ENCODE measurements around the gene KCNT1. TPM values are rescaled to one million over a fixed set of nuclear protein-coding genes. Genes with fewer than 3 reads are reported as not detected.

KCNT1 gene
- total RNA-seq, 1 donor from 2014 or later = 2.7 TPM

DNA sequence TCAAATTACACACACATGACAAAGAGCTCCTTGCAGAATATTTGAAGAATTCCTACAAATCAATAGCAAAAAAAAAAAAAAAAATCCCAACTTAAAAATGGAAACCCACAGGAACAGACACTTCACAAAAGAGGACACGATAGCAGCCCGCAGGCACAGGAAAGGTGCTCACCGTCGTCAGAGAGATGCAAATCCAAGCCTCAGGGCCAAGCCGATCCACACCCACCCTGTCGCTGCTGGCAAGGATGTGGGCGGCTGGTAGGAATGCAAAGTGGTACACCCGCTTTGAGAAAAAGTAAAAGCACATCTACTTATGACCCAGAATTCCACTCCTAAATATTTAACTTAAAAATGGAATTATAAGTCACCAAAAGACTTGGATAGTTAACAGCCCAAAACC lies 28.0 kb upstream of the KCNT1 start:
- DNase-seq = no peak

- no peak for DNase-seq
Measured at GRCh38 chr9:135674977-135675376, 27.0 kb upstream of the KCNT1 start.

DNA sequence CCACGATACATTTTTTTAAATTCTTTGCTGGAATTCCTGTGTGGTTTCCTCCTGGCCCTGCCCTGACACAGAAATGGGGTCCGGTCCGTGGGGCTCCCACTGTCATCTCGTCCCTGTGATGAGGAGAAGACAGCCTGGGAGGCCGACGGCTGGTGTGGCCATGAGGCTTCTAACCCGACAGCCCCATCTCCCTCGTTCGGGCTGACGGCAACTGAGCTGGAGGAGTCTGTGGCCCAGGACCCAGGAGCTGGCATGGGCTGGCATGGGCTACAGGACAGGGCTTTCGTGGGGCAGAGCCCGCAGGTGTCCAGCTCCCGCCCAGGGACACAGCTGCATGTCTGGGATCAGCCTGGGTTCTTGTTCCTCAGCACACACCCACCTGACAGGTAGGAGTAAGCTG lies 25.1 kb upstream of the KCNT1 start:
- DNase-seq = no peak

- no peak for DNase-seq
Measured at GRCh38 chr9:135677641-135678168, 24.3 kb upstream of the KCNT1 start.

DNA sequence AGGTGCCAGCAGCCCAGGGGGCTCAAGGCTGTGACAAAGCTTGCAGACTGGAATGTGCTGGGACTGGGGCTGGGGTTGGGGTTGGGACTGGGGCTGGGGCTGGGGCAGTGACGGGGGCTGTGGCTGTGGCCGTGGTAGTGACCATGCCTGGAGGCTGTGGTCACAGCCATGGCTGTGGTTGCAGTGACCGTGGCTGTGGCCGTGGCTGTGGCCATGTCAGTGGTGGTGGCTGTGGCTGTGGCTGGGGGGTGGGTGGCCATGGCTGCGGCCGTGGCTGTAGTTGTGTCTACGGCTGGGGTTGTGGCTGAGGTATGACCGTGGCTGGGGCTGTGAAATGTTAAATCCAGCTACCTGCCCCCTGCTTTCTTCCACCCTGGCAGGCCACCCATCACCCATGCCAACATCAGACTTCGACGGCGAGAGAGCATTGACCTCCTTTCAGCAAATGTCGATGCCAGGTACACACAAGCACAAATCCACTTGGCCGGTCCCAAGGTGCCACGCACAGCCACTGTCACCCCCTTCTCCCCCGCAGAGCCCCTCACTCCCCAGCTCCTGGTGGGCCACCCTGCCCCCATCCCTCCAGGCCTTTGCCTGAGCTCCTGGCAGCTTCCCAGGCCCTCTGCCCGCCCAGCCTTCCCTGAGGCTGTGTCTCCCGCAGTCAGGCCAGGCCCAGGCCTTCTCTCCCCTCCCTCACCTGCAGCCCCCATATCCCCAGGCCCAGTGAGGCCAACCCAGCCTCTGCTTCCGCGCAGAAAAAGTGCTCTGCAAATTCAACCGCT lies 23.6 kb upstream of the KCNT1 start:
- DNase-seq = no peak

DNA sequence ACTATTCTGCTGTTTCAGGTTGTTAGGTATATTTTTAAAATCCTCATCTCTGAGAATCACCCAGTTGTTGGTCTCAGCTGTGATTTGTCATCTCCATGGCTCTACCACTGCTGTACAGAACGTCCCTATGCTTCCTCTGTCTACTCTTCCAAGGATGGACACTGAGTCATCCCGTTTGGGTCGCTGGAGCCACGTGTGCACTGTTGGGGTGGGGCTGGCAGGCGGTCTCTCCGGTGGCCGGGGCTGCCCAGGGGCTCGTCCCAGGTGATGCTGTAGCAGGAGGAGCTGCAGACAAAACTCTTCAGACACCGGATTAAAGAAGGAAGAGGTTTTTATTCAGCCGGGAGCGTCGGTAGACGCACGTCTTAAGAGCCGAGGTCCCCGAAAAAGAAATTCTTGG lies 21.9 kb upstream of the KCNT1 start:
- no peak for DNase-seq

DNA sequence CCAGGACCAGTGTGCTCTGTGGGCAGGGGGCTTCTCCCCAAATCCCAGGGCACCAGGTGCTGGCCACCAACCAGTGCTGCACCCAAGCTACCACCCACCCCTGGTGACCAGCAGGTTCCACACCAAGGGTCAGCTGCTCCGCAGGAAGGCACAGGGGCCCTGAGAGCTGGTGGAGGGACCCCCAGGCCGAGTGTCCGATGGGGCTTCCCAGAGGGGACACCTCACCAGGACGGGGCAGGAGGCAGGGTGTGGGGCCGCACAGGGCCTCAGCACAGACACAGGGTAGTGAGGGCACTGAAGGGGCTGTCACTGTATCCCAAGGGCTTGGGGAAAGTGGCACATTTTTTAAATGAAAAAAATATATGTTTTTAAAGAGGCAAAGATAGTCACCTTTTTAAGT lies 20.8 kb upstream of the KCNT1 start:
- no peak for DNase-seq

DNA sequence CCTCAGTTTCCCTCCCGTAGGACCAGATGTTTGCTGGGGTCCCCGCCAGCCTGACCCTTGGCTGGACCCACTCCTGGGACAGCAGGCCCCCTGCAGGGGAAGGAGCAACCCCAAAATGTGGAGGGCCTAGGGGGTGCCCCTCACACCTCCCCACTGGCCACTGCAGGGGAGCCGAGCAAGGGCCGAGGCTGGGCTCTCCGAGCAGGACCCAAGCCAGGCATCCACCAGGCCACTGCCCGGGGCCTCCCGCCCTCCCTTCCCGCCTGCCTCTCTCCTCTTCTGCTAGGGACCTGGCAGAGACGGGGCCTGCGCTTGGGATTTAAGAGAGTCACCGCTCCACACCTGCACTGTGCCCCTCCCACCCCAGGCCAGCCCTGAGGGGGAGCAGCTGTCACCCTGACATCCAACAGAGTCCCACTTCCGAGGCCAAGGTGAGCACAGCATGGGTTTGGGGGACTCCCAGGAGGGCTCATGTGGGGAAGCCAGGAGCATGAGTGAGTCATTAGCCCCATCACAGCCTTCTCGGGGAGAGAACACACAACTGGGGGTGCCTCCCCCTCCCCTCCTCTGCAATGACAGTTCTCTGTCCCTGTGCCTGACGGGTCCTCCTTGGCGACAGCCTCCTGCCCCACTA lies 18.5 kb upstream of the KCNT1 start:
- no peak for DNase-seq

DNA sequence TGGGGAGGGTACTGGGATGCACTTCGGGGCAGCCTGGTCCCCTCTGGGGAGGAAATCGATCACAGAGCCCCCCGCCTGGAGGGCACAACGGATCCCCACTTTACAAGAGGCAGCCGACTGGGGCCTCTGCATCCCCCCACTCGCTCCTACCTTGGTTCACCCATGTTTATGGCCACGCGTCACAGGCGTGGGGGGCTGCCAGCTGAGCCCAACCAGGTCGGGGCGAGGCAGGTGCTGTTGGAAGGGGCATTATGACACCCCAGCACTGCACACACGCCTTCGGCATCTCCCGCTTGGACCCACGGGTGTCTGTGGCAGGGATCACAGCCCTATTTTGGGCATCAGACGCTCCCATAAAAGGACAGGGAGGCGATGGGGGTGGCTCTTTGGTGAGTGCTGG lies 17.3 kb upstream of the KCNT1 start:
- no peak for DNase-seq

GRCh38 chr9:135687216-135687615 lies 14.8 kb upstream of the KCNT1 start:
- no peak for DNase-seq

DNA sequence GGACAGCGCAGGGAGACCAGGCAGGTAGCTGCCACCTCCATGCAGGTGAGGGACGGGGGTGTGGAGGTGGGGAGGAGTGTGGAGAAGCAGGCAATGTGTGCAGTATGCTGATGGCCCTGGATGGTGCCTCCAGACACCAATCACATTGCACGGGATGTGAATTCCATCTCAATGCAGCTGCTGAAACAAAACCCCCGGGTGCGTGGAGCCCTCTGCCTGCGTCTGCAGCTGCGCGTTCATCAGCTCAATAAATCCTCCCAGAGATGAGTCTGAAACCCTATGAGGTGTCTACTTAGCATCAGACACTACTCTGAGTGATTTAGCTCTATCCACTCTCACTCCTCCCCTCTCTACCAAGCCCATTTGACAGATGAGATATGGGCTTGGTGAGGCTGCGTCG lies 13.0 kb upstream of the KCNT1 start:
- no peak for DNase-seq

DNA sequence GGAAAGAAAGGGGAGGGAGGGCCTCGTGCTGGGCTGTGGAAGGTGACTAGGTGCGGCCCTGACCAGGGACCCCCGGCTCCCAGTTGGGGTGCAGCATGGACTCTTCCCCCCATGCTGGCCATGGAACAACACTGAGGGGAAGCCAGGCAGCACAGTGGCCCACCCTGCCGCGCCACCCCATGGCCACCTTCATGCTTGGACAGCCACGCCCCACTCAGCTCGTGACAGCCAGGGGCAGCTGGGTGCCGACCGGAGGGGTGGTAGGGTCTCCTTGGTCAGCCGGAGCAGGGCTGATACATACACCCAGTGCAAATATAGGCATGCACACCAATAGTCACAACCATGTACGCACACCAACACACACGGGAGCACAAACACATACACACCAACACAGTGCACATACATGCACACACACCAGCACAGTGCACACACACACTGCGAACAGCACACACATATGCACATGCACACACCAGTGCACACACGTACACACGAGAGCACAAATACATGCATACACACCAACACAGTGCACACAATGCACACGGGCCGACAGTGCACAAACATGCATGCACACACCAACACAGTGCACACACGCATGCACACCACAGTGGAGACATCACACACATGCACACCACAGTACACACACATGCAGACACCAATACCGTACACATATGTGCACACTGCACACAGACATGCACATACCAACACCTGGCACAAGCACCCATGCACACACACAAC lies 11.0 kb upstream of the KCNT1 start:
- no peak for DNase-seq

DNA sequence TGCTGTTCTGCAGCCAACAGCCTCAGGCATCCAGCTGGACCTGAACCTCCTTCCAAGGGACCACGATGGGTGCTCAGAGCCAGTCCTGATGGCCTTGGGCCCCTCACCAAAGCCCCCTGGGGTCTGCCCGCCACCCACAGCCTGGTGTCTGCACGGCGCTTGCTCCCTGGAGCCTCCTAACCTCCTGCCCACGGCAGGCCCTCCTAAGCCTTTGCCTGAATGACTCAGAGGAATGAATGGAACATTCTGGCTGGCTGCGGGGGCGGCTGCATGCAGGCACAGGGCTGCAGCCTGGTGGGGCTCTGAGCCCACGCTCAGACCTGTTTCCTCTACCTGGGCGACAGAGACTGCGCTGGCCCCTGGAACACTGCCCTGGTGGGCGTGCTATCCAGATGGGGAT lies 9.6 kb upstream of the KCNT1 start:
- peak; percentile 64 for DNase-seq

DNA sequence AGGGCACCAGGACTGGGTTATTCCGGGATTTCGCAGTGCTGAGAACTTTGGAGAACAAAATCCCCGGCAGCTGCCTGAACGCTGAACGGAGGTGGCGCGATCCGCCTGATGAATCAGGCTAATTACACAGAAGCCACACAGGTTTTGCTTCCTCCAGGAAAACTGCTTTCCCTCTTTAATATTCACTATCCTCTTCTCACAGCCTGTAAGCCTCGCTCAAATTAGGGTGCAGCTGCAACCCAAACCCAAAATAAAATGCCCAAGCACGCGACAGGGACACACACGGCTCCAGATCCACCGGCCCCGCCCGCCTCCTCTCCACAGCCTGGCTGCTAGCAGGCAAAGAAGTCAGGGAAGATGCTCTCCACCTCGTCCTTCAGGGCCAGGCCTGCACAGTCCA lies 8.7 kb upstream of the KCNT1 start:
- DNase-seq = peak; percentile 56

DNA sequence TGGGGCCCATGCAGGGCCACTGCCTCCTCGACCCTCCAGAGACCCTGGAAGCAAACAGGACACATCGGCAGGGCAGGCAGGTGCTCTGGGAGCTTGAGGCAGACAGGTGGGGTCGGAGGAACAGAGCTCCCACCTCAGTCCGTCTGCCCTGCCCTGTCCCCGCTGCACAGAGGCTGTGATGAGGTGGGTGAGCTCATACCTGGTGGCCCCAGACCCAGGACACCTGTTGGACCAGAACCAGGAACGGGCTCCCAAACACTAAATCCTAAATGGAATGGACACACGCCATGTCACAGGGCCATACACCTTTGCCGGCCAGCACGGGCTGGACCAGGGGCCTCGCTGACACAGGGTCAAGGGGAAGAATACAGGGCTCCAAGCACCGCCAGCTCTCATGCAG lies 8.2 kb upstream of the KCNT1 start:
- no peak for DNase-seq

- DNase-seq = no peak
Measured at GRCh38 chr9:135694414-135694813, 7.6 kb upstream of the KCNT1 start.

DNA sequence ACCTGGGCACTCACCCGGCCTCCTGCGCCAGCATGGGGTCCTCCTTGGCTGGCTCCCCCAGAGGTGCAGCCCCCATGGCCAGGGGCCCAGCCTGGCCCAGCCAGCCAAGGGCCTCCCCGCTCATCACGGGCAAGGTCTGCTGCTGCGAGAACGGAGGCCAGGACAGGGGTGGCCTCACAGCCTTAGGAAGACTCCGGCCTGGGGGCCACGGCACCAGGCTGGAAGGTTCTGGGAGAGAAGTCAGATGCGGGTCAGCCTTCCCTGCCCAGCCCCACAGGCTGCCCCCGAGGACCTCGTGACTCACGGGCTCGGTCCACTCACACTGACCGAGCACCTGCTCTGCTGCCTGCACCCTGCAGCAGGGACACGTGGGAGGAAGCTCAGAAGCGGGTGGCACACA lies 6.9 kb upstream of the KCNT1 start:
- DNase-seq = no peak

GRCh38 chr9:135695642-135696041 lies 6.3 kb upstream of the KCNT1 start:
- DNase-seq = no peak

GRCh38 chr9:135696446-135696845 lies 5.5 kb upstream of the KCNT1 start:
- DNase-seq = no peak

GRCh38 chr9:135697226-135697625 lies 4.8 kb upstream of the KCNT1 start:
- DNase-seq = no peak

DNA sequence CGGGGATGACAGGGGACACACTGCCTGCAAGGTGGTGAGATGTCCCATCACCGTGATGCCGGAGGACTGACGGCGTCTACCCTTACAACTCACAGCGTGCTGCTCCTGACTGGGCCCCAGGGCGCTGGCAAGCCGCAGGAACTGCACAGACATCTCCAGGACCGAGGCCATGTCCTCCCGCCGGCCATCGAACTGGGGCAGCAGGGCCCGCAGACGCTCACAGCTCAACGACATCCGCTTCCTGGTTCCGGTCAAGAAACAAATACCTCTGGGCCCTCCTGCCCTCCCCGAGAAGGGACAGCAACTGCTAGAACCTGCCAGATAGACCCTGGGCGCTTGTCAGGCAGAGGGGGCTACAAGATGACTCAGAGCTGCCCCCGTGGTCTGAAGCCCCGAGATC lies 3.7 kb upstream of the KCNT1 start:
- no peak for DNase-seq

DNA sequence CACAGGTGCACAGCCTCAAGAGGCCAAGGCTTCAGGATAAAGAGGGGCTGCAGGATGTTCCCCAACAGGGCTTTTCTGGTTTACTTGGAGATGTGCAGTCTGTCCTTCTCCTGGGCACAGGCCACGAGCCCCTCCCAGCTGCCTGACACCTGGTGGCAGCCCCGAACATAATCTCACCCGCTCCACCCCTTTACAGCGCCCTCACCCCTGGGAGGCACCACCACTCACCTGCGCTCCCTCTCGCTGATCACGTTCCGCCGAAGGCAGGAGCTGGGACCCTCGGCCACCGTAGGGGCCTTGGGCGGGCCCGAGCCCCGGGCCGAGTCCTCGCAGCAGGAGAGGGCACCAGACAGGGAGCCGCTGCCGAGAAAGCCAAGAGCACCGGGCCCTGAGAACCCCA lies 3.2 kb upstream of the KCNT1 start:
- DNase-seq = no peak

DNA sequence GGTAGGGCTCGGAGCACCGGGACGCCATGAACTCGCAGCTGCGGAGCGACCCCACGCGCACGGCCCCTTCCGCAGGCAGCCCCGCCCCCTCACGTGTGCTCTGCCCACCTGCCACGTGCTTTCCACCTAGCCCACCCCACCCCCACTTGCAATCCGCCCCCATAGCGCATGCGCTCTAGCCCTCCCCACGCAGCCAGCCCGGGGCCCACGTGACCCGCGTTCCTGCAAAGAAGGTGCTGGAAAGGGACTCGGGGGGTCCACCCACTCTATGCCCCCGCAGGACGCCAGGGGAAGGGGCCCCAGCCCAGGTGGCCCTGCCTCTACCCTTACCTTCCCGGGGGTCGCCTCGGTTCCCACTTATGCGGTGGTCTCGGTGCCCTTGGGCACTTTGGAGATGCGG lies 2.5 kb upstream of the KCNT1 start, which contains the start of gene SOHLH1:
SOHLH1 (minus strand) TSS at position 42 of the 400 bp plus-strand sequence; CDS start at position 28, 14 bp downstream.
- no peak for DNase-seq
